ENCODE data around the gene EML4. TPM values are rescaled to one million over a fixed set of nuclear protein-coding genes. Genes with fewer than 3 reads are reported as not detected.

The EML4 gene
- total and polyA plus RNA-seq, 2 donors (not counting 1 experiment from before 2014, with no cell fraction given), result 49.4 to 134 TPM

DNA sequence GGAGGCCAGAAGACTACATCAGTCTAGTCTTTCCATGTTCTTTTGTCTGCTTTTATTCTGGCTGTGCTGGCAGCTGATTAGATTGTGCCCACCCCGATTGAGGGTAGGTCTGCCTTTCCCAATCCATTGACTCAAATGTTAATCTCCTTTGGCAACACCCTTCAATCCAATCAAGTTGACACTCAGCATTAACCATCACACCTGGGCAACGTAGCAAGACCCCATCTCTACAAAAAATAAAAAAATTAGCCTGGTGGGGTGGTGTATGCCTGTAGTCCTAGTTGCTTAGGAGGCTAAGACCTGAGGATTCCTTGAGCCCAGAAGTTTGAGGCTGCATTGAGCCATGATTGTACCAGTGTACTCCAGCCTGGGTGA, 33.5 kb downstream of the EML4 start:
- Histone ChIP-seq H3K4me3 (ENCODE audit: control extremely low read depth in 1 of 5, extremely low read depth in 1 of 5, insufficient read depth in 1 of 5, low read depth in 2 of 5, low read length in 4 of 5) (no peak overlapping the region), H3K27me3 (replicated peaks in 1 of 4; ENCODE audit: control extremely low read depth in 1 of 4, control insufficient read depth in 3 of 4, insufficient read depth in 4 of 4, low read length in 3 of 4) (no peaks in the 10 kb centered on the region), H3K27ac (ENCODE audit: low read length in 2 of 2) (no peak overlapping the region), H3K36me3 (replicated peaks in 1 of 2; ENCODE audit: control extremely low read depth in 1 of 2, control insufficient read depth in 1 of 2, extremely low read depth in 1 of 2, insufficient read depth in 2 of 2, low read length in 1 of 2) (peaks cover 1 to 5% of the 10 kb centered on the region in 2 experiments), H3K4me2 (replicated peaks; ENCODE audit: low read depth, low read length, poor library complexity, severe bottlenecking) (no peak overlapping the region), H3K4me1 (ENCODE audit: control insufficient read depth in 2 of 2, insufficient read depth in 2 of 2, low read length in 2 of 2) (peaks cover 20 to 25% of the 10 kb centered on the region in 2 donors), H2AFZ (ENCODE audit: insufficient read depth, low read depth, low read length, poor library complexity, severe bottlenecking) (no peak overlapping the region), H3K9me3 (ENCODE audit: control extremely low read depth in 1 of 3, control insufficient read depth in 2 of 3, insufficient read depth in 1 of 3, low read length in 2 of 3) (no peaks in the 10 kb centered on the region), H3K9ac (ENCODE audit: low read length) (no peak overlapping the region), H3K79me2 (ENCODE audit: control insufficient read depth, insufficient read depth, low read length) (peaks cover 98% of the 10 kb centered on the region), H4K20me1 (ENCODE audit: control insufficient read depth, insufficient read depth, low read length, poor library complexity, severe bottlenecking) (peaks cover 79% of the 10 kb centered on the region)
- H3K27me3 Mint-ChIP-seq, result no peaks in the 10 kb centered on the region
- H3K27ac Mint-ChIP-seq, result no peak overlapping the region
- ATAC-seq (ENCODE audit: low read depth) (no peak), DNase-seq (no peak)
- ChIA-PET CTCF (interaction anchor here (0.6 kb wide), 1 partner anchor 106 kb away, joined by 3 read pairs; no protein-coding TSS in a partner anchor), POLR2A (no interaction called here)
- peaks cover 68% of the 10 kb centered on the region for H3K4me1 Mint-ChIP-seq
- no peak overlapping the region for H3K4me3 Mint-ChIP-seq
- intact Hi-C loops (cut with micrococcal nuclease), result loop anchor here (10.0 kb wide), 1 partner anchor 338 kb away; no protein-coding TSS in a partner anchor
- no peaks in the 10 kb centered on the region for H3K9me3 Mint-ChIP-seq (ENCODE audit: insufficient read depth)
- TF ChIP-seq EZH2 (IDR thresholded peaks at IDR 0.05; ENCODE audit: borderline replicate concordance, insufficient read depth, low read depth, low read length, poor library complexity, severe bottlenecking) (no peak), CTCF (IDR thresholded peaks at IDR 0.05) (no peak)
- 100% methylated on average over 1 of the region's 2 CpGs for WGBS (ENCODE audit: insufficient coverage)

DNA sequence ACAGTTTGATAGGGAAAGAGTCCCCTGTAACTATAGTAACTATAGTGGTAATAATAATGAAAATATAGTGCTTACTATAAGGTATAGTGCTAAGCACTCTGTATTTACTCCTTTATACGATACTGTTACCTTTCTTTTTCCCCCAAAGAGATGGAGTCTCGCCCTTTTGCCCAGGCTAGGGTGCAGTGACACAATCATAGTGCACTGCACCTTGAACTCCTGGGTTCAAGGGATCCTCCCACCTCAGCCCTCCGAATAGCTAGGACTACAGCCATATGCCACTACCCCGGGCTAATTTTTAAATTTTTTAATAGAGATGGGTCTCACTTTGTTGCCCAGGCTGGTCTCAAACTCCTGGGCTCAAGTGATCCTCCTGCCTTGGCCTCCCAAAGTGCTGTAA, 34.6 kb downstream of the EML4 start:
- ChIA-PET POLR2A (no interaction called here), CTCF (interaction anchor here (0.9 kb wide), 1 partner anchor 9 kb away, joined by 3 read pairs; no protein-coding TSS in a partner anchor)
- TF ChIP-seq EZH2 (IDR thresholded peaks at IDR 0.05; ENCODE audit: borderline replicate concordance, insufficient read depth, low read depth, low read length, poor library complexity, severe bottlenecking), result no peak
- no peak for TF ChIP-seq CTCF (IDR thresholded peaks at IDR 0.05)
- peaks cover 1 to 9% of the 10 kb centered on the region in 2 experiments for H3K36me3 ChIP-seq (replicated peaks in 1 of 2; ENCODE audit: control extremely low read depth in 1 of 2, control insufficient read depth in 1 of 2, extremely low read depth in 1 of 2, insufficient read depth in 2 of 2, low read length in 1 of 2)
- H3K79me2 ChIP-seq (ENCODE audit: control insufficient read depth, insufficient read depth, low read length), result peaks cover 97% of the 10 kb centered on the region
- no peaks in the 10 kb centered on the region for H3K9me3 ChIP-seq (ENCODE audit: control extremely low read depth in 1 of 3, control insufficient read depth in 2 of 3, insufficient read depth in 1 of 3, low read length in 2 of 3)
- Mint-ChIP-seq H3K9me3 (ENCODE audit: insufficient read depth) (no peaks in the 10 kb centered on the region), H3K27ac (no peak overlapping the region), H3K27me3 (no peaks in the 10 kb centered on the region), H3K4me3 (no peak overlapping the region), H3K4me1 (peaks cover 63% of the 10 kb centered on the region)
- WGBS (ENCODE audit: insufficient coverage), result 100% methylated on average over 2 of the region's 4 CpGs
- DNase-seq (no peak), ATAC-seq (ENCODE audit: low read depth) (no peak)
- peaks cover 9 to 13% of the 10 kb centered on the region in 2 donors for H3K4me1 ChIP-seq (ENCODE audit: control insufficient read depth in 2 of 2, insufficient read depth in 2 of 2, low read length in 2 of 2)
- no peak overlapping the region for H3K27ac ChIP-seq (ENCODE audit: low read length in 2 of 2)
- no peak overlapping the region for H3K4me3 ChIP-seq (ENCODE audit: control extremely low read depth in 1 of 5, extremely low read depth in 1 of 5, insufficient read depth in 1 of 5, low read depth in 2 of 5, low read length in 4 of 5)
- intact Hi-C loops (cut with micrococcal nuclease), result loop anchor here (10.0 kb wide), 1 partner anchor 339 kb away; no protein-coding TSS in a partner anchor
- no peak overlapping the region for H3K4me2 ChIP-seq (replicated peaks; ENCODE audit: low read depth, low read length, poor library complexity, severe bottlenecking)
- no peak overlapping the region for H2AFZ ChIP-seq (ENCODE audit: insufficient read depth, low read depth, low read length, poor library complexity, severe bottlenecking)
- H3K9ac ChIP-seq (ENCODE audit: low read length), result no peak overlapping the region
- no peaks in the 10 kb centered on the region for H3K27me3 ChIP-seq (replicated peaks in 1 of 4; ENCODE audit: control extremely low read depth in 1 of 4, control insufficient read depth in 3 of 4, insufficient read depth in 4 of 4, low read length in 3 of 4)
- peaks cover 73% of the 10 kb centered on the region for H4K20me1 ChIP-seq (ENCODE audit: control insufficient read depth, insufficient read depth, low read length, poor library complexity, severe bottlenecking)
